IMR-90 (cell line): ENCODE results near the gene SATL1. TPM values are rescaled to one million over a fixed set of nuclear protein-coding genes. Genes with fewer than 3 reads are reported as not detected.

Source experiments
- ATAC-seq: fragments of 200-7000 bp; cut with Tn5 transposase; 2 replicates; pipeline ENCODE4 v1.9.1; 2020; ENCODE audit warnings: low read depth, mild to moderate bottlenecking, moderate library complexity
- BruUV-seq: library from RNA; stranded (reverse); fragments of 400-500 nt; replicated peaks from 2 replicates; lab custom pipeline; 2021; lab: Mats Ljungman, UMichigan
- CTCF ChIA-PET: fragments of 300-600 bp; formaldehyde crosslinking; extraction: SDS; loops from one replicate; lab custom pipeline; 2021; ENCODE audit warnings: antibody characterized with exemption; lab: Yijun Ruan, JAX
- POLR2A ChIA-PET: fragments of 300-600 bp; sonication (Branson Sonifier 250); formaldehyde crosslinking; loops from one replicate; lab custom pipeline; 2022; ENCODE audit warnings: antibody characterized with exemption; ENCODE audit not compliant: unreplicated experiment; lab: Charles Lee
- DNase-seq: peaks from one replicate; pipeline ENCODE4 v3.0.0; 2013
- H2AFZ ChIP-seq: replicated peaks from 2 replicates; pipeline ENCODE3; 2013; ENCODE audit warnings: low read length, mild to moderate bottlenecking; ENCODE audit not compliant: poor library complexity
- H2AK5ac ChIP-seq: 2 replicates; pipeline ENCODE4 v1.6.1; 2013; ENCODE audit warnings: low read depth, low read length, inconsistent platforms
- H2AK9ac ChIP-seq: replicated peaks from 2 replicates; pipeline ENCODE3; 2013; ENCODE audit warnings: mild to moderate bottlenecking, low read depth, low read length, moderate library complexity; ENCODE audit not compliant: poor library complexity
- H2BK120ac ChIP-seq: 2 replicates; pipeline ENCODE4 v1.6.1; 2013; ENCODE audit warnings: low read depth, low read length, inconsistent platforms
- H2BK15ac ChIP-seq: 3 replicates; pipeline ENCODE4 v1.6.1; 2013; ENCODE audit warnings: low read depth, low read length, inconsistent platforms
- H2BK20ac ChIP-seq: 2 replicates; pipeline ENCODE4 v1.6.1; 2013; ENCODE audit warnings: low read depth, mild to moderate bottlenecking, inconsistent platforms, low read length, moderate library complexity
- H2BK5ac ChIP-seq: 2 replicates; pipeline ENCODE4 v1.6.1; 2013; ENCODE audit warnings: mild to moderate bottlenecking, low read depth, low read length, inconsistent platforms; ENCODE audit not compliant: poor library complexity, severe bottlenecking
- H3K14ac ChIP-seq: replicated peaks from 2 replicates; pipeline ENCODE4 v1.6.1; 2013; ENCODE audit warnings: low read depth, low read length, inconsistent platforms
- H3K18ac ChIP-seq: 2 replicates; pipeline ENCODE4 v1.6.1; 2013; ENCODE audit warnings: low read depth, low read length, control low read depth
- H3K23ac ChIP-seq: 2 replicates; pipeline ENCODE4 v1.6.1; 2013; ENCODE audit warnings: low read depth, low read length, inconsistent platforms
- H3K27ac ChIP-seq: 2 replicates; pipeline ENCODE4 v1.5.1; 2013; ENCODE audit warnings: mild to moderate bottlenecking, control low read depth, low read length; ENCODE audit not compliant: insufficient read depth
- H3K27me3 ChIP-seq: 2 replicates; pipeline ENCODE4 v1.6.1; 2013; ENCODE audit warnings: low read length; ENCODE audit not compliant: control insufficient read depth, insufficient read depth
- H3K36me3 ChIP-seq: 2 replicates; pipeline ENCODE4 v1.6.1; 2013; ENCODE audit warnings: low read length, mixed read lengths; ENCODE audit not compliant: control insufficient read depth, insufficient read depth
- H3K4ac ChIP-seq: 2 replicates; pipeline ENCODE4 v1.6.1; 2013; ENCODE audit warnings: low read depth, low read length, inconsistent platforms
- H3K4me1 ChIP-seq: 2 replicates; pipeline ENCODE4 v1.6.1; 2013; ENCODE audit warnings: low read length, mixed read lengths; ENCODE audit not compliant: control insufficient read depth, insufficient read depth
- H3K4me2 ChIP-seq: 2 replicates; pipeline ENCODE4 v1.6.1; 2013; ENCODE audit warnings: low read depth, mild to moderate bottlenecking, control low read depth, low read length, moderate library complexity
- H3K4me3 ChIP-seq: 2 replicates; pipeline ENCODE4 v1.5.1; 2013; ENCODE audit warnings: low read depth, mild to moderate bottlenecking, control low read depth, low read length, moderate library complexity; ENCODE audit not compliant: insufficient read depth
- H3K56ac ChIP-seq: 2 replicates; pipeline ENCODE4 v1.6.1; 2013; ENCODE audit warnings: low read length, inconsistent platforms; ENCODE audit not compliant: insufficient read depth; ENCODE audit errors: extremely low read depth
- H3K79me1 ChIP-seq, 2 experiments: 2 replicates each; pipeline ENCODE4 v1.6.1; 2013; ENCODE audit warnings: low read length in 2 of 2, inconsistent platforms in 1 of 2, low read depth in 1 of 2
- H3K9ac ChIP-seq: 2 replicates; pipeline ENCODE4 v1.6.1; 2013; ENCODE audit warnings: low read depth, low read length, control low read depth
- H3K9me1 ChIP-seq: 2 replicates; pipeline ENCODE4 v1.6.1; 2013; ENCODE audit warnings: low read length, inconsistent platforms; ENCODE audit not compliant: insufficient read depth
- H3K9me3 ChIP-seq: 2 replicates; pipeline ENCODE4 v1.6.1; 2013; ENCODE audit warnings: low read length; ENCODE audit not compliant: control insufficient read depth, insufficient read depth
- H4K20me1 ChIP-seq: 2 replicates; pipeline ENCODE4 v1.6.1; 2013; ENCODE audit warnings: low read length, inconsistent platforms; ENCODE audit not compliant: insufficient read depth
- H4K5ac ChIP-seq: 2 replicates; pipeline ENCODE4 v1.6.1; 2013; ENCODE audit warnings: mild to moderate bottlenecking, low read depth, low read length, control low read depth
- H4K8ac ChIP-seq, 2 experiments: 2 replicates each; pipeline ENCODE4 v1.6.1; 2013; ENCODE audit warnings: low read depth in 2 of 2, low read length in 2 of 2, control low read depth in 1 of 2, inconsistent platforms in 1 of 2
- H4K91ac ChIP-seq: 2 replicates; pipeline ENCODE4 v1.6.1; 2013; ENCODE audit warnings: low read depth, low read length, inconsistent platforms; ENCODE audit not compliant: insufficient read depth
- BHLHE40 ChIP-seq: fragments of 150-350 bp; IDR thresholded peaks from 2 replicates; pipeline ENCODE4 v1.6.1; 2016; ENCODE audit warnings: mild to moderate bottlenecking, low read depth, low read length
- CEBPB ChIP-seq: IDR thresholded peaks from 2 replicates; pipeline ENCODE4 v1.6.1; 2012; ENCODE audit warnings: low read depth, low read length, improper control_type of control experiment
- CHD1 ChIP-seq: IDR thresholded peaks from 2 replicates; pipeline ENCODE4 v1.6.1; 2012; ENCODE audit warnings: low read depth, low read length, improper control_type of control experiment
- MAFK ChIP-seq: IDR thresholded peaks from 2 replicates; pipeline ENCODE4 v1.6.1; 2012; ENCODE audit warnings: low read depth, low read length, improper control_type of control experiment
- MAZ ChIP-seq: IDR thresholded peaks from 2 replicates; pipeline ENCODE4 v1.6.1; 2012; ENCODE audit warnings: low read depth, mild to moderate bottlenecking, low read length, improper control_type of control experiment, moderate library complexity, borderline replicate concordance
- MXI1 ChIP-seq: IDR thresholded peaks from 2 replicates; pipeline ENCODE4 v1.6.1; 2012; ENCODE audit warnings: low read depth, mild to moderate bottlenecking, low read length, moderate library complexity, borderline replicate concordance
- NFE2L2 ChIP-seq: fragments of 150-350 bp; IDR thresholded peaks from 2 replicates; pipeline ENCODE4 v1.6.1; 2016; ENCODE audit warnings: low read depth, mild to moderate bottlenecking, low read length
- POLR2A ChIP-seq: IDR thresholded peaks from 2 replicates; pipeline ENCODE4 v1.6.1; 2012; ENCODE audit warnings: mild to moderate bottlenecking, low read depth, low read length
- RCOR1 ChIP-seq: IDR thresholded peaks from 2 replicates; pipeline ENCODE4 v1.6.1; 2012; ENCODE audit warnings: mild to moderate bottlenecking, low read length, improper control_type of control experiment; ENCODE audit not compliant: insufficient replicate concordance
- RFX5 ChIP-seq: IDR thresholded peaks from 2 replicates; pipeline ENCODE4 v1.8.0; 2012; ENCODE audit warnings: low read depth, mild to moderate bottlenecking, low read length, moderate library complexity
- SMC3 ChIP-seq: fragments of 150-350 bp; IDR thresholded peaks from 2 replicates; pipeline ENCODE4 v1.6.1; 2016; ENCODE audit warnings: low read depth, mild to moderate bottlenecking, antibody characterized with exemption, low read length, moderate library complexity
- WGBS, 2 experiments: methylation state at CpG; one replicate each; pipeline versions ENCODE4 v1.1.5 to v1.1.7; 2013; ENCODE audit warnings: missing lambda C conversion rate in 2 of 2; ENCODE audit not compliant: insufficient read length in 1 of 2; ENCODE audit errors: extremely low coverage in 2 of 2; 5-methylcytosine and 5-hydroxymethylcytosine counted together
- dilution Hi-C: fragments of 300-500 bp; cut with HindIII; formaldehyde crosslinking; loops from one replicate; pipeline ENCODE4 v1.14.3; 2018; ENCODE audit warnings: low sequenced_read_pairs; ENCODE audit not compliant: unreplicated experiment
- in situ Hi-C: fragments of 300-500 bp; cut with MboI; formaldehyde crosslinking; loops from 3 replicates; pipeline ENCODE4 v1.14.3; 2019; ENCODE audit warnings: low sequenced_read_pairs, inconsistent platforms, mixed read lengths
- intact Hi-C: fragments of 100-400 bp; cut with micrococcal nuclease; formaldehyde crosslinking; loops from 2 replicates; pipeline ENCODE4 v1.10.0; 2022
- polyA plus RNA-seq, 3 experiments: library from polyadenylated mRNA; depleted of rRNA; stranded (reverse); fragments of >200 nt; gene quantifications; 2 replicates each; pipeline ENCODE4 v1.2.3, GENCODE V29; 2012; ENCODE audit warnings: low replicate concordance in 1 of 3
- total RNA-seq: library from RNA; depleted of rRNA; stranded (reverse); fragments of >200 nt; gene quantifications from 2 replicates; pipeline ENCODE4 v1.2.3, GENCODE V29; 2012

Gene SATL1
- total and polyA plus RNA-seq, 2 of the 4 experiments (the other 2 are of a cell fraction): not detected

DNA sequence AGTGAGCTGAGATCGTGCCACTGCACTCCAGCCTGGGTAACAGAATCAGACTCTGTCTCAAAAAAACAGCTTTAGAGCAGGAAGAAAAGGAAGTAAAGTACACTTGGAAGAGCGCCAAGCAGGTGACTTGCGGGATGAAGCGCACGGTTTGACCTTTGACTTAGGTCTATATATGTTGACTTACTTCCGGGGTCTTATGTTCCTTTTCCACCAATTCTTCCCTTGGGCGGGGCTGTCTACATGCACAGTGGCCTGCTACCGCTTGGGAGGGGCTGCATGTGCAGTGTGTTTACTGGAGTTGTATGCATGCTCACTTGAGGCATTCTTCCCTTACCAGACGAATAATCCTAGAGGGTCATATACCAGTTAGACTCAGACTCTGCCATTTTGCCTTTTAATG lies 131.3 kb downstream of the SATL1 start:
- Histone ChIP-seq H3K14ac (no peak overlapping the region), H3K4ac (no peak overlapping the region), H2BK20ac (no peak overlapping the region), H2AFZ (no peak overlapping the region), H3K9me1 (no peaks in the 10 kb centered on the region; the same call in 1 of the 2 replicates), H2BK120ac (no peak overlapping the region), H3K79me1 (no peaks in the 10 kb centered on the region), H2BK5ac (no peak overlapping the region), H4K91ac (no peak overlapping the region), H3K27ac (no peak overlapping the region), H3K9me3 (no peaks in the 10 kb centered on the region), H2AK5ac (no peak overlapping the region), H4K5ac (no peak overlapping the region), H3K56ac (no peak overlapping the region), H3K23ac (no peak overlapping the region), H3K18ac (no peak overlapping the region), H3K9ac (no peak overlapping the region), H3K4me2 (no peak overlapping the region), H4K8ac (no peak overlapping the region), H4K20me1 (no peaks in the 10 kb centered on the region), H2AK9ac (no peak overlapping the region), H3K4me3 (no peak overlapping the region), H3K27me3 (no peaks in the 10 kb centered on the region), H3K4me1 (no peaks in the 10 kb centered on the region), H3K36me3 (no peaks in the 10 kb centered on the region), H2BK15ac (no peak overlapping the region)
- POLR2A ChIA-PET: no interaction called here
- dilution Hi-C loops (loop anchor here (25.0 kb wide), 1 partner anchor 425 kb away; no protein-coding TSS in a partner anchor), in situ Hi-C loops (loop anchor here (10.0 kb wide), 1 partner anchor 433 kb away; no protein-coding TSS in a partner anchor), intact Hi-C loops (no loop called here)
- CTCF ChIA-PET: interaction anchor here (0.6 kb wide), 1 partner anchor 143 kb away, joined by 3 read pairs; no protein-coding TSS in a partner anchor
- 73% methylated on average over 3 of the region's 9 CpGs; no CpG with 5 or more reads in 1 of the 2 experiments for WGBS, 2 experiments
- ATAC-seq: no peak
- no peak for DNase-seq
- BruUV-seq: no TSS peak
- TF ChIP-seq POLR2A: no peak
- no peak for TF ChIP-seq SMC3
- no peak for TF ChIP-seq MXI1
- no peak for TF ChIP-seq BHLHE40
- TF ChIP-seq RCOR1: no peak
- no peak for TF ChIP-seq NFE2L2
- no peak for TF ChIP-seq MAZ
- TF ChIP-seq RFX5: no peak
- no peak for TF ChIP-seq MAFK
- no peak for TF ChIP-seq CEBPB
- TF ChIP-seq CHD1: no peak
